Kidney (tissue), 14 donors: ENCODE measurements around the gene PIP4K2A. TPM values are rescaled to one million over a fixed set of nuclear protein-coding genes. Genes with fewer than 3 reads are reported as not detected.

Source experiments
- DNase-seq, 5 donors: peaks; one replicate each; pipeline ENCODE4 v3.0.0-alpha.2; 2013 to 2020
- FAIRE-seq: peaks from 2 replicates; lab custom pipeline; 2012; peaks lifted over from hg19 to GRCh38; lab: Jason Lieb, UNC
- H3K27ac ChIP-seq, 2 donors: one replicate each; pipeline ENCODE4 v1.7.0; 2013; ENCODE audit warnings: low read depth in 2 of 2, low read length in 2 of 2, inconsistent platforms in 1 of 2
- H3K27me3 ChIP-seq: one replicate; pipeline ENCODE4 v1.7.1; 2013; ENCODE audit warnings: low read length, inconsistent platforms; ENCODE audit not compliant: control insufficient read depth, insufficient read depth
- H3K36me3 ChIP-seq, 3 donors: one replicate each; pipeline versions ENCODE4 v1.7.0 to v1.7.1; 2013; ENCODE audit warnings: low read length in 3 of 3, control low read depth in 1 of 3, inconsistent platforms in 1 of 3; ENCODE audit not compliant: insufficient read depth in 3 of 3, control insufficient read depth in 2 of 3
- H3K4me1 ChIP-seq, 3 donors: one replicate each; pipeline versions ENCODE4 v1.7.0 to v1.7.1; 2013; ENCODE audit warnings: low read length in 3 of 3, inconsistent platforms in 1 of 3, low read depth in 1 of 3; ENCODE audit not compliant: control insufficient read depth in 2 of 3, insufficient read depth in 2 of 3
- H3K4me3 ChIP-seq, 3 donors: one replicate each; pipeline versions ENCODE4 v1.7.0 to v1.8.1; 2013; ENCODE audit warnings: low read length in 3 of 3, control low read depth in 1 of 3, inconsistent platforms in 1 of 3
- H3K9ac ChIP-seq, 3 donors: one replicate each; pipeline versions ENCODE4 v1.7.0 to v1.7.1; 2013; ENCODE audit warnings: low read length in 3 of 3, control low read depth in 1 of 3, inconsistent platforms in 1 of 3
- H3K9me3 ChIP-seq, 3 donors: one replicate each; pipeline versions ENCODE4 v1.7.0 to v1.7.1; 2013; ENCODE audit warnings: low read length in 3 of 3, control low read depth in 1 of 3, inconsistent platforms in 1 of 3; ENCODE audit not compliant: control insufficient read depth in 2 of 3, insufficient read depth in 1 of 3
- intact Hi-C: fragments of 100-400 bp; cut with DNase I; formaldehyde crosslinking; loops from one replicate; pipeline ENCODE4 v1.11.1; 2022
- polyA plus RNA-seq: library from polyadenylated mRNA; stranded (reverse); fragments of 350-450 nt; fragmentation: Illumina TruSeq; extraction: RNeasy Lipid Tissue Mini Kit (QIAGEN cat#74804); gene quantifications from one replicate; pipeline ENCODE4 v1.2.3, GENCODE V29; 2014; ENCODE audit warnings: low read depth, low replicate concordance; ENCODE audit not compliant: insufficient read depth
- total RNA-seq: library from RNA; stranded (reverse); fragmentation: NEBNext Ultra II Directional; extraction: Animal tissue kit (Norgen Biotek cat#: 25700); gene quantifications from one replicate; pipeline ENCODE4 v1.2.1, GENCODE V29; 2021
- TF ChIP-seq, protein P1 (sequence below): IDR thresholded peaks from 3 replicates; pipeline ENCODE4 v1.5.1; 2012; ENCODE audit warnings: mild to moderate bottlenecking, moderate library complexity, borderline replicate concordance; ENCODE audit not compliant: insufficient read depth; ENCODE audit errors: extremely low read depth
- donor health status: control.
- donor health status: control.
- donor health status: control.
- donor health status: control.
- donor health status: control.
- donor health status: DM: yes; HTN: yes; CAD: no.
- donor health status: Normal renal cell carcinoma (clear cell type).

The PIP4K2A gene
- total and polyA plus RNA-seq, 2 donors from 2014 or later, result 12.2 to 54.6 TPM

DNA sequence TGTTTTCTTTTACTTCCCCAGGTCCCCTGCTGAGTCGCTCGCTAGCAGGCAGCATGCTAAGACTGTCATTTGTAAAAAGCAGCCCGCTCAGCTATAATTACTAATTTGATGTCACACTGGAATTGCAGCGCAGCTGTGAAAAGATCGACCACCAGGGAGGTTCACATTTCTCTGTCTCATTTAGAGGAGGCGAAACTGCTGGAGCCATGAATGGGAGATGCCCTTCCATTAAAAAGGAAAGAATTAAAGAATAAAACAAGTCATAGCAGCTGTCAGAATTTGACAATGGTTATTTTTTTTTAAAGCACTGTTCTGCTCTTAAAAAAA, 153.5 kb downstream of the PIP4K2A start:
- intact Hi-C loops, result no loop called here
- no peaks in the 10 kb centered on the region for H3K9me3 ChIP-seq
- FAIRE-seq (no peak), DNase-seq (peak in 3 of 5 donors; percentile 23 to 64 (median 42))
- H3K36me3 ChIP-seq, result peaks cover 0 to 16% (median 7%) of the 10 kb centered on the region in 3 donors
- TF ChIP-seq, protein P1, sequence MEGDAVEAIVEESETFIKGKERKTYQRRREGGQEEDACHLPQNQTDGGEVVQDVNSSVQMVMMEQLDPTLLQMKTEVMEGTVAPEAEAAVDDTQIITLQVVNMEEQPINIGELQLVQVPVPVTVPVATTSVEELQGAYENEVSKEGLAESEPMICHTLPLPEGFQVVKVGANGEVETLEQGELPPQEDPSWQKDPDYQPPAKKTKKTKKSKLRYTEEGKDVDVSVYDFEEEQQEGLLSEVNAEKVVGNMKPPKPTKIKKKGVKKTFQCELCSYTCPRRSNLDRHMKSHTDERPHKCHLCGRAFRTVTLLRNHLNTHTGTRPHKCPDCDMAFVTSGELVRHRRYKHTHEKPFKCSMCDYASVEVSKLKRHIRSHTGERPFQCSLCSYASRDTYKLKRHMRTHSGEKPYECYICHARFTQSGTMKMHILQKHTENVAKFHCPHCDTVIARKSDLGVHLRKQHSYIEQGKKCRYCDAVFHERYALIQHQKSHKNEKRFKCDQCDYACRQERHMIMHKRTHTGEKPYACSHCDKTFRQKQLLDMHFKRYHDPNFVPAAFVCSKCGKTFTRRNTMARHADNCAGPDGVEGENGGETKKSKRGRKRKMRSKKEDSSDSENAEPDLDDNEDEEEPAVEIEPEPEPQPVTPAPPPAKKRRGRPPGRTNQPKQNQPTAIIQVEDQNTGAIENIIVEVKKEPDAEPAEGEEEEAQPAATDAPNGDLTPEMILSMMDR, result no peak
- H3K27me3 ChIP-seq, result no peaks in the 10 kb centered on the region
- H3K9ac ChIP-seq, result no peak overlapping the region
- H3K4me1 ChIP-seq, result no peaks in the 10 kb centered on the region
- H3K27ac ChIP-seq, result no peak overlapping the region
- H3K4me3 ChIP-seq, result no peak overlapping the region

DNA sequence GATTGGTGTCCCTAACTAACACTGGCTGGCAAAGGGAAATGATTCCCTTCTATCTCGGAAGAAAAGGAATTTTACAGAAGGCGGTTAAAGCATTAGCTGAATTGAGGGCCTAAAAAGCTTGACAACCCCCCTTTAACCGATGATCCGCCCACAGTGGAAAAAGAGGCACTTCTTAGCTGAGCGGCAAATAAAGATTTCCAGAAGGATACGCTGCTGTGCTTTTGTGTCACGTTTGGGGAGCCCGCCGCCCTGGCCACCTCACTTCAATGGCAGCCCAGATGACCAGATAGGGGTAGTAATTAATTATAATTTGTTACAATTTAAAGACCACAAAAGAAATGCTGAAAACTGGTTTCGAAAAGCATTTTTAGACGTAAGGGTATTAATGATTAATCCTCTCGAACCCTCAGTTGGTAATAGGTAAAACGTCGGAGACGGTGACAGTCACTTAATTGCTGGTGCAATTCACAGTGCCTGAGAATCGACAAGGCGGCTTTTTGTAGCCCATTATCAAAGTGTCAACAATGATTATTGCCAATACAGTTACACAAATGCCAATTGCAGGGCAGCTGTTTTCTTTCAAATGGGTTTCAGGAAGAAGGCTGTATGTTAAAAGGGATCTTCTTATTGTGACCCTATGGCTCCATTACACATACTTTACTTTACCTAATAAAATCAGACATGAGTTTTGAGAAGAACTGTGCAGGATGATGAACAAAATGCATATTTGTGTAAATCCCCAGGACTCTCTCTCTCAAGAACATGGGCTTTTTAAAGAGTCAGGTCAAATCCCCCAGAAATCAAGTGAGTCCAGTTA, 154.1 kb downstream of the PIP4K2A start:
- no peak overlapping the region for H3K9ac ChIP-seq
- no peaks in the 10 kb centered on the region for H3K9me3 ChIP-seq
- no peaks in the 10 kb centered on the region for H3K27me3 ChIP-seq
- no peak for DNase-seq
- TF ChIP-seq, protein P1, result no peak
- H3K4me3 ChIP-seq, result no peak overlapping the region
- peaks cover 0 to 16% (median 7%) of the 10 kb centered on the region in 3 donors for H3K36me3 ChIP-seq
- no peaks in the 10 kb centered on the region for H3K4me1 ChIP-seq
- no peak for FAIRE-seq
- intact Hi-C loops, result no loop called here
- no peak overlapping the region for H3K27ac ChIP-seq

DNA sequence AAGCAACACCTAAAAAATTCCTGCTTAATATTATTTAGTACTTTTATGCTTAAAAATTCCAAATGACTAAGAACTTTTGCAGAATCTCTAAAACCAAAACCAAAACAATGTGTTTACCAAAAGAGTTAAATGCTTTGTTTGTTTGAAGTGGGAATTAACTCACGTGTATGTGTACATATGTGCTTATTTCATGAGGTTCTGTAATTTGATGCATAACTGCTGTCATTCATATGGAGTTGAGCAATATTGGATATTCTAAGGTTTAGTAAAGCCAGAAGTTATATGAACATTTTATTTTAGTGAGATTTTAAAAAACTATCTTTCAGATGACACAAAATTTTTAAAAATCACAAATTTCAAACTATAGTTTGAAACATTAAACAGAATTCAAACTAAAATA, 157.1 kb downstream of the PIP4K2A start:
- DNase-seq (no peak), FAIRE-seq (peak; percentile 82)
- intact Hi-C loops, result no loop called here
- Histone ChIP-seq H3K27ac (no peak overlapping the region), H3K9me3 (no peaks in the 10 kb centered on the region), H3K27me3 (no peaks in the 10 kb centered on the region), H3K36me3 (no peaks in the 10 kb centered on the region), H3K4me3 (no peak overlapping the region), H3K9ac (no peak overlapping the region), H3K4me1 (peaks cover 0 to 3% (median 0%) of the 10 kb centered on the region in 3 donors)
- TF ChIP-seq, protein P1, result no peak
